HL-60/S4 treated with phorbol 12-myristate 13-acetate at 8.2 ng/mL for 4 days and 3 days (cell line): ENCODE measurements around the gene SPDYE6.
"Not testable (repeated sequence)": the region's sequence is repeated elsewhere in the genome, so short reads cannot be mapped to it uniquely, and the experiment has no call there.

ENCODE experiments used
- in situ Hi-C: fragments of 300-500 bp; cut with MboI; formaldehyde crosslinking; loops from 2 replicates; pipeline ENCODE4 v1.15.0; 2022; ENCODE audit warnings: low sequenced_read_pairs

The SPDYE6 gene

GRCh38 chr7:102356344-102356743, at the start of gene SPDYE6:
Gene SPDYE6 (minus strand): TSS chr7:102356444. CDS start chr7:102356023, 421 bp downstream.
- in situ Hi-C loops: not testable (repeated sequence)

- in situ Hi-C loops: not testable (repeated sequence)
Observed at GRCh38 chr7:102404862-102405188, 48.6 kb upstream of the SPDYE6 start.

- in situ Hi-C loops: no loop called here
Observed at GRCh38 chr7:102404005-102404861, 48.0 kb upstream of the SPDYE6 start.

- in situ Hi-C loops: no loop called here
Observed at GRCh38 chr7:102403563-102403962, 47.3 kb upstream of the SPDYE6 start.

- in situ Hi-C loops: no loop called here
Observed at GRCh38 chr7:102400360-102400759, 44.1 kb upstream of the SPDYE6 start.

GRCh38 chr7:102398543-102398942, 42.3 kb upstream of the SPDYE6 start:
- in situ Hi-C loops: loop anchor here (25.0 kb wide), 1 partner anchor 861 kb away; no protein-coding TSS in a partner anchor

- in situ Hi-C loops: loop anchor here (25.0 kb wide), 1 partner anchor 859 kb away; no protein-coding TSS in a partner anchor
Observed at GRCh38 chr7:102396710-102397019, 40.4 kb upstream of the SPDYE6 start.

GRCh38 chr7:102395873-102396709, 39.8 kb upstream of the SPDYE6 start, which contains the start of gene PRKRIP1:
Gene PRKRIP1 (plus strand): TSS chr7:102396363. CDS start chr7:102396412, 49 bp downstream.
- in situ Hi-C loops: loop anchor here (25.0 kb wide), 1 partner anchor 859 kb away; no protein-coding TSS in a partner anchor

- in situ Hi-C loops: loop anchor here (25.0 kb wide), 1 partner anchor 858 kb away; no protein-coding TSS in a partner anchor
Observed at GRCh38 chr7:102395592-102395872, 39.3 kb upstream of the SPDYE6 start.

- in situ Hi-C loops: loop anchor here (5.0 to 25.0 kb wide), 2 partner anchors 116 to 856 kb away; no protein-coding TSS in a partner anchor
Observed at GRCh38 chr7:102393467-102393866, 37.2 kb upstream of the SPDYE6 start.

- in situ Hi-C loops: loop anchor here (5.0 to 25.0 kb wide), 2 partner anchors 115 to 855 kb away; no protein-coding TSS in a partner anchor
Observed at GRCh38 chr7:102392330-102392729, 36.1 kb upstream of the SPDYE6 start.

- in situ Hi-C loops: loop anchor here (5.0 to 25.0 kb wide), 2 partner anchors 114 to 854 kb away; no protein-coding TSS in a partner anchor
Observed at GRCh38 chr7:102390697-102391484, 34.6 kb upstream of the SPDYE6 start.

- in situ Hi-C loops: loop anchor here (5.0 to 25.0 kb wide), 2 partner anchors 113 to 853 kb away; no protein-coding TSS in a partner anchor
Observed at GRCh38 chr7:102389810-102390209, 33.6 kb upstream of the SPDYE6 start.

GRCh38 chr7:102387064-102387463, 30.8 kb upstream of the SPDYE6 start:
- in situ Hi-C loops: loop anchor here (25.0 kb wide), 1 partner anchor 850 kb away; no protein-coding TSS in a partner anchor

- in situ Hi-C loops: loop anchor here (25.0 kb wide), 1 partner anchor 845 kb away; no protein-coding TSS in a partner anchor
Observed at GRCh38 chr7:102381696-102382425, 25.6 kb upstream of the SPDYE6 start.

GRCh38 chr7:102380837-102381236, 24.6 kb upstream of the SPDYE6 start:
- in situ Hi-C loops: loop anchor here (25.0 kb wide), 1 partner anchor 844 kb away; no protein-coding TSS in a partner anchor

GRCh38 chr7:102376964-102377466, 20.8 kb upstream of the SPDYE6 start:
- in situ Hi-C loops: loop anchor here (25.0 kb wide), 1 partner anchor 840 kb away; no protein-coding TSS in a partner anchor

- in situ Hi-C loops: not testable (repeated sequence)
Observed at GRCh38 chr7:102372796-102373195, 16.6 kb upstream of the SPDYE6 start.

GRCh38 chr7:102370038-102370437, 13.8 kb upstream of the SPDYE6 start:
- in situ Hi-C loops: not testable (repeated sequence)
